ENCODE results near the gene MACROD2. TPM values are rescaled to one million over a fixed set of nuclear protein-coding genes. Genes with fewer than 3 reads are reported as not detected.
"Not testable (repeated sequence)": the region's sequence is repeated elsewhere in the genome, so short reads cannot be mapped to it uniquely, and the experiment has no call there.

MACROD2 gene
- total RNA-seq, 2 experiments from 2014 or later = not detected

- Mint-ChIP-seq H3K9me3 (peaks cover 8% of the 10 kb centered on the region), H3K36me3 (ENCODE audit: low read depth) (no peaks in the 10 kb centered on the region), H3K4me3 (no peak overlapping the region), H3K4me1 (no peaks in the 10 kb centered on the region), H3K27ac (no peak overlapping the region), H3K27me3 (no peaks in the 10 kb centered on the region)
- ChIA-PET POLR2A (no interaction called here), CTCF (no interaction called here)
- no peak for DNase-seq
Observed at GRCh38 chr20:15977758-15978157, 1982.4 kb downstream of the MACROD2 start.

GRCh38 chr20:15985494-15986368, 1990.4 kb downstream of the MACROD2 start:
- H3K27me3 Mint-ChIP-seq; H3K4me3 Mint-ChIP-seq; DNase-seq; H3K9me3 Mint-ChIP-seq; H3K4me1 Mint-ChIP-seq; POLR2A ChIA-PET; H3K36me3 Mint-ChIP-seq (ENCODE audit: low read depth); CTCF ChIA-PET; H3K27ac Mint-ChIP-seq: not testable (repeated sequence)

- Mint-ChIP-seq H3K36me3 (ENCODE audit: low read depth) (no peaks in the 10 kb centered on the region), H3K27ac (no peak overlapping the region), H3K27me3 (no peaks in the 10 kb centered on the region), H3K4me1 (no peaks in the 10 kb centered on the region), H3K4me3 (no peak overlapping the region), H3K9me3 (peaks cover 4% of the 10 kb centered on the region)
- ChIA-PET POLR2A (no interaction called here), CTCF (no interaction called here)
- no peak for DNase-seq
Observed at GRCh38 chr20:15986690-15987089, 1991.4 kb downstream of the MACROD2 start.

GRCh38 chr20:15991279-15991678, 1996.0 kb downstream of the MACROD2 start:
- H3K27ac Mint-ChIP-seq = no peak overlapping the region
- no peaks in the 10 kb centered on the region for H3K4me1 Mint-ChIP-seq
- no peak for DNase-seq
- no peaks in the 10 kb centered on the region for H3K36me3 Mint-ChIP-seq (ENCODE audit: low read depth)
- peaks cover 6% of the 10 kb centered on the region for H3K9me3 Mint-ChIP-seq
- no peak overlapping the region for H3K4me3 Mint-ChIP-seq
- POLR2A ChIA-PET = no interaction called here
- H3K27me3 Mint-ChIP-seq = no peaks in the 10 kb centered on the region
- CTCF ChIA-PET = no interaction called here

GRCh38 chr20:15992564-15992963, 1997.2 kb downstream of the MACROD2 start:
- H3K9me3 Mint-ChIP-seq = peaks cover 12% of the 10 kb centered on the region
- no peak overlapping the region for H3K27ac Mint-ChIP-seq
- CTCF ChIA-PET = no interaction called here
- POLR2A ChIA-PET = no interaction called here
- no peak for DNase-seq
- no peaks in the 10 kb centered on the region for H3K36me3 Mint-ChIP-seq (ENCODE audit: low read depth)
- no peaks in the 10 kb centered on the region for H3K4me1 Mint-ChIP-seq
- H3K27me3 Mint-ChIP-seq = no peaks in the 10 kb centered on the region
- H3K4me3 Mint-ChIP-seq = no peak overlapping the region

- CTCF ChIA-PET = interaction anchor here (0.5 kb wide), 1 partner anchor 19 kb away, joined by 3 read pairs; no protein-coding TSS in a partner anchor
- POLR2A ChIA-PET = no interaction called here
- Mint-ChIP-seq H3K4me1 (no peaks in the 10 kb centered on the region), H3K27me3 (no peaks in the 10 kb centered on the region), H3K4me3 (no peak overlapping the region), H3K27ac (no peak overlapping the region), H3K9me3 (peaks cover 23% of the 10 kb centered on the region), H3K36me3 (ENCODE audit: low read depth) (no peaks in the 10 kb centered on the region)
- no peak for DNase-seq
Observed at GRCh38 chr20:16000112-16000511, 2004.8 kb downstream of the MACROD2 start.

- Mint-ChIP-seq H3K9me3 (peaks cover 21% of the 10 kb centered on the region), H3K4me1 (no peaks in the 10 kb centered on the region), H3K36me3 (ENCODE audit: low read depth) (no peaks in the 10 kb centered on the region), H3K27me3 (no peaks in the 10 kb centered on the region), H3K4me3 (no peak overlapping the region), H3K27ac (no peak overlapping the region)
- CTCF ChIA-PET = no interaction called here
- DNase-seq = no peak
- POLR2A ChIA-PET = no interaction called here
Observed at GRCh38 chr20:16001286-16001685, 2006.0 kb downstream of the MACROD2 start.

- no peaks in the 10 kb centered on the region for H3K4me1 Mint-ChIP-seq
- peaks cover 9% of the 10 kb centered on the region for H3K9me3 Mint-ChIP-seq
- H3K27me3 Mint-ChIP-seq = no peaks in the 10 kb centered on the region
- no peak for DNase-seq
- CTCF ChIA-PET = interaction anchor here (0.7 kb wide), 1 partner anchor 550 kb away, joined by 3 read pairs; no protein-coding TSS in a partner anchor
- H3K4me3 Mint-ChIP-seq = no peak overlapping the region
- POLR2A ChIA-PET = no interaction called here
- H3K36me3 Mint-ChIP-seq (ENCODE audit: low read depth) = no peaks in the 10 kb centered on the region
- H3K27ac Mint-ChIP-seq = no peak overlapping the region
Observed at GRCh38 chr20:16003310-16003709, 2008.0 kb downstream of the MACROD2 start.

GRCh38 chr20:16004108-16004854, 2009.0 kb downstream of the MACROD2 start:
- H3K4me1 Mint-ChIP-seq = no peaks in the 10 kb centered on the region
- CTCF ChIA-PET = no interaction called here

GRCh38 chr20:16005021-16005914, 2010.0 kb downstream of the MACROD2 start:
- ChIA-PET POLR2A (no interaction called here), CTCF (no interaction called here)
- DNase-seq = no peak
- Mint-ChIP-seq H3K9me3 (peaks cover 9% of the 10 kb centered on the region), H3K4me1 (no peaks in the 10 kb centered on the region), H3K36me3 (ENCODE audit: low read depth) (no peaks in the 10 kb centered on the region), H3K4me3 (no peak overlapping the region), H3K27ac (no peak overlapping the region), H3K27me3 (no peaks in the 10 kb centered on the region)

More at GRCh38 chr20:16004108-16004854, 2009.0 kb downstream of the MACROD2 start:
- H3K9me3 Mint-ChIP-seq = peaks cover 9% of the 10 kb centered on the region
- H3K36me3 Mint-ChIP-seq (ENCODE audit: low read depth) = no peaks in the 10 kb centered on the region
- POLR2A ChIA-PET = no interaction called here
- no peak overlapping the region for H3K27ac Mint-ChIP-seq
- no peak overlapping the region for H3K4me3 Mint-ChIP-seq
- no peak for DNase-seq
- H3K27me3 Mint-ChIP-seq = no peaks in the 10 kb centered on the region

GRCh38 chr20:16005915-16006493, 2010.7 kb downstream of the MACROD2 start:
- Mint-ChIP-seq H3K4me1 (no peaks in the 10 kb centered on the region), H3K27me3 (no peaks in the 10 kb centered on the region), H3K27ac (no peak overlapping the region), H3K36me3 (ENCODE audit: low read depth) (no peaks in the 10 kb centered on the region), H3K9me3 (peaks cover 9% of the 10 kb centered on the region), H3K4me3 (no peak overlapping the region)
- no peak for DNase-seq
- POLR2A ChIA-PET = no interaction called here
- CTCF ChIA-PET = no interaction called here

GRCh38 chr20:16007164-16007563, 2011.8 kb downstream of the MACROD2 start:
- Mint-ChIP-seq H3K4me3 (no peak overlapping the region), H3K27ac (no peak overlapping the region), H3K36me3 (ENCODE audit: low read depth) (no peaks in the 10 kb centered on the region), H3K27me3 (no peaks in the 10 kb centered on the region), H3K9me3 (peaks cover 9% of the 10 kb centered on the region), H3K4me1 (no peaks in the 10 kb centered on the region)
- ChIA-PET CTCF (no interaction called here), POLR2A (no interaction called here)
- DNase-seq = no peak

- peaks cover 9% of the 10 kb centered on the region for H3K9me3 Mint-ChIP-seq
- ChIA-PET POLR2A (no interaction called here), CTCF (no interaction called here)
- no peak for DNase-seq
- H3K4me1 Mint-ChIP-seq = no peaks in the 10 kb centered on the region
- no peaks in the 10 kb centered on the region for H3K36me3 Mint-ChIP-seq (ENCODE audit: low read depth)
- no peaks in the 10 kb centered on the region for H3K27me3 Mint-ChIP-seq
- no peak overlapping the region for H3K4me3 Mint-ChIP-seq
- no peak overlapping the region for H3K27ac Mint-ChIP-seq
Observed at GRCh38 chr20:16007962-16008361, 2012.6 kb downstream of the MACROD2 start.

Measured in activated CD4-positive, alpha-beta memory T cell treated with anti-CD3 and anti-CD28 coated beads, Interleukin-2, amount 10 ng/mL, durations not matched to agents 7 days and 5 days (primary cell).